Measurements from ENCODE around the gene METAP2. TPM values are rescaled to one million over a fixed set of nuclear protein-coding genes. Genes with fewer than 3 reads are reported as not detected.

The METAP2 gene
- total RNA-seq, 3 donors from 2014 or later (not counting 1 experiment from before 2014, with no cell fraction given), result 45.6 to 56.1 (median 45.8) TPM

DNA sequence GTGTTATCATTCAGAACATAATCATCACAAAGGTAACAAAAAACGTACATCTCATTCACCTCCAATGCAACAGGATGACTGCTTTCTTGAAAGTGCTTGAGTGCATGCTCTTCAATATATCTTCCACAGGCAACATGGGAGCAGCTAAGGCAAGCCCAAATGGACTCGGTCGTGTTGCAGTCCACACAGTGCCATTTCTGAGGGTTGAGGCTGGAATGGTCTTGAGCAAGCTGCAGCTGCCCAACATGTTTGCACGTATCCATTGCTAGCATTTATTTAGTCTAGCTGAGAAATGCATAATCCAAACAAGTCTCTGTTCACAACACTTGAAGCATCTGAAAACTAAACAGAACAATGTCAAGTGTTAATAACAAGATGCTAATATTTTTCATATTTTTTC, 60.0 kb downstream of the METAP2 start:
- H3K36me3 ChIP-seq (ENCODE audit: control insufficient read depth, insufficient read depth, low read length), result no peaks in the 10 kb centered on the region
- Mint-ChIP-seq H3K4me3 (no peak overlapping the region), H3K36me3 (no peaks in the 10 kb centered on the region), H3K27ac (no peak overlapping the region), H3K9me3 (no peaks in the 10 kb centered on the region), H3K4me1 (no peaks in the 10 kb centered on the region), H3K27me3 (ENCODE audit: low read depth in 2 of 2) (peaks cover 6 to 10% of the 10 kb centered on the region in 2 donors)
- WGBS (ENCODE audit: insufficient coverage), result 82% methylated on average over 4 of the region's 4 CpGs
- H3K4me3 ChIP-seq (ENCODE audit: low read length), result no peak overlapping the region
- no peaks in the 10 kb centered on the region for H3K4me1 ChIP-seq (ENCODE audit: control insufficient read depth, insufficient read depth, low read length)
- no peaks in the 10 kb centered on the region for H3K9me3 ChIP-seq (ENCODE audit: control insufficient read depth, insufficient read depth, low read length)
- ATAC-seq, result no peak
- H3K27me3 ChIP-seq (ENCODE audit: control insufficient read depth, insufficient read depth, low read length), result no peaks in the 10 kb centered on the region
- intact Hi-C loops (cut with micrococcal nuclease), result loop anchor here (1.0 kb wide), 1 partner anchor 417 kb away; no protein-coding TSS in a partner anchor
- H3K27ac ChIP-seq (ENCODE audit: low read length), result no peak overlapping the region
- DNase-seq, result no peak
- TF ChIP-seq, protein P1, sequence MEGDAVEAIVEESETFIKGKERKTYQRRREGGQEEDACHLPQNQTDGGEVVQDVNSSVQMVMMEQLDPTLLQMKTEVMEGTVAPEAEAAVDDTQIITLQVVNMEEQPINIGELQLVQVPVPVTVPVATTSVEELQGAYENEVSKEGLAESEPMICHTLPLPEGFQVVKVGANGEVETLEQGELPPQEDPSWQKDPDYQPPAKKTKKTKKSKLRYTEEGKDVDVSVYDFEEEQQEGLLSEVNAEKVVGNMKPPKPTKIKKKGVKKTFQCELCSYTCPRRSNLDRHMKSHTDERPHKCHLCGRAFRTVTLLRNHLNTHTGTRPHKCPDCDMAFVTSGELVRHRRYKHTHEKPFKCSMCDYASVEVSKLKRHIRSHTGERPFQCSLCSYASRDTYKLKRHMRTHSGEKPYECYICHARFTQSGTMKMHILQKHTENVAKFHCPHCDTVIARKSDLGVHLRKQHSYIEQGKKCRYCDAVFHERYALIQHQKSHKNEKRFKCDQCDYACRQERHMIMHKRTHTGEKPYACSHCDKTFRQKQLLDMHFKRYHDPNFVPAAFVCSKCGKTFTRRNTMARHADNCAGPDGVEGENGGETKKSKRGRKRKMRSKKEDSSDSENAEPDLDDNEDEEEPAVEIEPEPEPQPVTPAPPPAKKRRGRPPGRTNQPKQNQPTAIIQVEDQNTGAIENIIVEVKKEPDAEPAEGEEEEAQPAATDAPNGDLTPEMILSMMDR (IDR thresholded peaks at IDR 0.05), result no peak

- no peak for DNase-seq
- Histone ChIP-seq H3K4me3 (ENCODE audit: low read length) (no peak overlapping the region), H3K27me3 (ENCODE audit: control insufficient read depth, insufficient read depth, low read length) (no peaks in the 10 kb centered on the region), H3K4me1 (ENCODE audit: control insufficient read depth, insufficient read depth, low read length) (no peaks in the 10 kb centered on the region), H3K9me3 (ENCODE audit: control insufficient read depth, insufficient read depth, low read length) (no peaks in the 10 kb centered on the region), H3K27ac (ENCODE audit: low read length) (no peak overlapping the region), H3K36me3 (ENCODE audit: control insufficient read depth, insufficient read depth, low read length) (no peaks in the 10 kb centered on the region)
- TF ChIP-seq, protein P1 (IDR thresholded peaks at IDR 0.05), result no peak
- H3K4me1 Mint-ChIP-seq, result no peaks in the 10 kb centered on the region
- H3K4me3 Mint-ChIP-seq, result no peak overlapping the region
- peaks cover 0 to 7% of the 10 kb centered on the region in 2 donors for H3K27me3 Mint-ChIP-seq (ENCODE audit: low read depth in 2 of 2)
- intact Hi-C loops (cut with micrococcal nuclease), result no loop called here
- no peak for ATAC-seq
- H3K36me3 Mint-ChIP-seq, result no peaks in the 10 kb centered on the region
- no peaks in the 10 kb centered on the region for H3K9me3 Mint-ChIP-seq
- 83% methylated on average over 3 of the region's 4 CpGs for WGBS (ENCODE audit: insufficient coverage)
- no peak overlapping the region for H3K27ac Mint-ChIP-seq
Measured at GRCh38 chr12:95538006-95538405, 64.1 kb downstream of the METAP2 start.

DNA sequence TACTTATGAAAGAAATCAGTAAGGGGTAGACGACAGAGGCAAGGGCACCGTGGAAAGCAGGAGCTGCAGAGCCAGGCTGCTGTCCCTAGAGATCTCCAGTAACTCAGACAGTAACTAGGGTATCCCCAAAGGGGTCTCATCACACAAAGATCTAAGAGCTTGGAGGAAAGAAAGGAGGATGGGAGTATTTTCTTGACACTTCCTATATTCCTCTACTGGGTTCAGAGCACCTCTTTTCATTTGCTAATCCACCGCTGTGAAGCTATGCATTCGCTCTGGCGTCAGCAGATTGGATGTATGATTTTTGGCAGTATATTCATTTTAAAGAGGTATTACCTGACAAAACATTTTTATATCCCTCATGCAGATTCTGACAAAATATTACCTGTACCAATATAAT, 64.7 kb downstream of the METAP2 start:
- Mint-ChIP-seq H3K9me3 (no peaks in the 10 kb centered on the region), H3K36me3 (no peaks in the 10 kb centered on the region), H3K27me3 (ENCODE audit: low read depth in 2 of 2) (peaks cover 0 to 5% of the 10 kb centered on the region in 2 donors), H3K4me3 (no peak overlapping the region), H3K27ac (no peak overlapping the region), H3K4me1 (no peaks in the 10 kb centered on the region)
- intact Hi-C loops (cut with micrococcal nuclease), result no loop called here
- TF ChIP-seq, protein P1 (IDR thresholded peaks at IDR 0.05), result no peak
- H3K27ac ChIP-seq (ENCODE audit: low read length), result no peak overlapping the region
- H3K9me3 ChIP-seq (ENCODE audit: control insufficient read depth, insufficient read depth, low read length), result no peaks in the 10 kb centered on the region
- no peaks in the 10 kb centered on the region for H3K27me3 ChIP-seq (ENCODE audit: control insufficient read depth, insufficient read depth, low read length)
- WGBS (ENCODE audit: insufficient coverage), result 88% methylated on average over 2 of the region's 5 CpGs
- no peaks in the 10 kb centered on the region for H3K36me3 ChIP-seq (ENCODE audit: control insufficient read depth, insufficient read depth, low read length)
- ATAC-seq, result no peak
- no peak overlapping the region for H3K4me3 ChIP-seq (ENCODE audit: low read length)
- H3K4me1 ChIP-seq (ENCODE audit: control insufficient read depth, insufficient read depth, low read length), result no peaks in the 10 kb centered on the region
- DNase-seq, result no peak

GRCh38 chr12:95541436-95541835, 67.5 kb downstream of the METAP2 start:
- 91% methylated on average over 7 of the region's 7 CpGs for WGBS (ENCODE audit: insufficient coverage)
- H3K27me3 Mint-ChIP-seq (ENCODE audit: low read depth in 2 of 2), result peaks cover 5 to 8% of the 10 kb centered on the region in 2 donors
- Histone ChIP-seq H3K4me1 (ENCODE audit: control insufficient read depth, insufficient read depth, low read length) (no peaks in the 10 kb centered on the region), H3K4me3 (ENCODE audit: low read length) (no peak overlapping the region), H3K27ac (ENCODE audit: low read length) (no peak overlapping the region), H3K9me3 (ENCODE audit: control insufficient read depth, insufficient read depth, low read length) (no peaks in the 10 kb centered on the region), H3K36me3 (ENCODE audit: control insufficient read depth, insufficient read depth, low read length) (no peaks in the 10 kb centered on the region), H3K27me3 (ENCODE audit: control insufficient read depth, insufficient read depth, low read length) (peaks cover 4% of the 10 kb centered on the region)
- H3K4me1 Mint-ChIP-seq, result no peaks in the 10 kb centered on the region
- no peak overlapping the region for H3K27ac Mint-ChIP-seq
- DNase-seq (no peak), ATAC-seq (no peak)
- H3K36me3 Mint-ChIP-seq, result no peaks in the 10 kb centered on the region
- TF ChIP-seq, protein P1 (IDR thresholded peaks at IDR 0.05), result no peak
- intact Hi-C loops (cut with micrococcal nuclease), result no loop called here
- no peaks in the 10 kb centered on the region for H3K9me3 Mint-ChIP-seq
- H3K4me3 Mint-ChIP-seq, result no peak overlapping the region
